Measurements from ENCODE around the gene MMP7. TPM values are rescaled to one million over a fixed set of nuclear protein-coding genes. Genes with fewer than 3 reads are reported as not detected.

The MMP7 gene
- total RNA-seq, 1 experiment from 2014 or later, result not detected

- H3K4me3 Mint-ChIP-seq (ENCODE audit: unreplicated experiment), result no peak overlapping the region
- peaks cover 12% of the 10 kb centered on the region for H3K4me1 Mint-ChIP-seq (ENCODE audit: insufficient read depth, unreplicated experiment)
- no peaks in the 10 kb centered on the region for H3K9me3 Mint-ChIP-seq (ENCODE audit: unreplicated experiment)
- H3K36me3 Mint-ChIP-seq (ENCODE audit: insufficient read depth, unreplicated experiment), result no peaks in the 10 kb centered on the region
- intact Hi-C loops (cut with micrococcal nuclease), result no loop called here
- CTCF ChIA-PET, result interaction anchor here (0.6 to 3.7 kb wide), 8 partner anchors 15 to 166 kb away, joined by 3 to 25 read pairs (median 8); no protein-coding TSS in a partner anchor
- no TSS peak for BruUV-seq (replicated peaks)
- DNase-seq (ENCODE audit: unreplicated experiment), result no peak
- TF ChIP-seq CTCF (IDR thresholded peaks at IDR 0.05; ENCODE audit: unreplicated experiment), result no peak
- no peak overlapping the region for H3K27ac Mint-ChIP-seq (ENCODE audit: low read depth, unreplicated experiment)
- no peaks in the 10 kb centered on the region for H3K27me3 Mint-ChIP-seq (ENCODE audit: insufficient read depth, unreplicated experiment)
- POLR2A ChIA-PET, result interaction anchor here (0.5 to 1.9 kb wide), 3 partner anchors 14 to 29 kb away, joined by 3 to 4 read pairs (median 3); no protein-coding TSS in a partner anchor
Measured at GRCh38 chr11:102499931-102500330, 30.6 kb downstream of the MMP7 start.

GRCh38 chr11:102499151-102499550, 31.4 kb downstream of the MMP7 start:
- Mint-ChIP-seq H3K27ac (ENCODE audit: low read depth, unreplicated experiment) (no peak overlapping the region), H3K4me3 (ENCODE audit: unreplicated experiment) (no peak overlapping the region), H3K4me1 (ENCODE audit: insufficient read depth, unreplicated experiment) (peaks cover 14% of the 10 kb centered on the region), H3K27me3 (ENCODE audit: insufficient read depth, unreplicated experiment) (no peaks in the 10 kb centered on the region), H3K36me3 (ENCODE audit: insufficient read depth, unreplicated experiment) (no peaks in the 10 kb centered on the region), H3K9me3 (ENCODE audit: unreplicated experiment) (no peaks in the 10 kb centered on the region)
- no peak for DNase-seq (ENCODE audit: unreplicated experiment)
- ChIA-PET POLR2A (interaction anchor here (0.5 to 1.3 kb wide), 3 partner anchors 16 to 112 kb away, joined by 3 read pairs; no protein-coding TSS in a partner anchor), CTCF (interaction anchor here (0.7 to 3.7 kb wide), 6 partner anchors 16 to 167 kb away, joined by 3 to 25 read pairs (median 9); no protein-coding TSS in a partner anchor)
- TF ChIP-seq CTCF (IDR thresholded peaks at IDR 0.05; ENCODE audit: unreplicated experiment), result no peak
- intact Hi-C loops (cut with micrococcal nuclease), result no loop called here
- no TSS peak for BruUV-seq (replicated peaks)

DNA sequence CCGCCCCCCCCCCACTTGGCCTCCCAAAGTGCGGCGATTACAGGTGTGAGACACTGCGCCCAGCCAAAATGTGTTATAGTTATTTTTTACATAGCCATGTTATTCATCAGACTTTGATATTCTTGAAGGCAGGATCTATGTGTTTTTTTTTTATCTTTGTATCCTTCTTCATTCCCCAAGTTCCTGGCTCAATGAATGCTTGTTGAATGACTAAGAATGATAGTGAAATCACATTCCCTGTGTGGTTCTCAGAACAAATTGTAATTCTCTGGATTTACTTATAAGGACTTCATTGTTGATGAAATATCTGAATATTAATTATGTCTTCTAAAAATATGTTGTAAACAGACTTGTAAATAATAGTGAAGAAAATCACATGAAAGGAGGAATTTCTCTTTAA, 33.5 kb downstream of the MMP7 start:
- Mint-ChIP-seq H3K36me3 (ENCODE audit: insufficient read depth, unreplicated experiment) (no peaks in the 10 kb centered on the region), H3K27ac (ENCODE audit: low read depth, unreplicated experiment) (no peak overlapping the region), H3K4me1 (ENCODE audit: insufficient read depth, unreplicated experiment) (peaks cover 17% of the 10 kb centered on the region), H3K4me3 (ENCODE audit: unreplicated experiment) (no peak overlapping the region), H3K9me3 (ENCODE audit: unreplicated experiment) (no peaks in the 10 kb centered on the region), H3K27me3 (ENCODE audit: insufficient read depth, unreplicated experiment) (no peaks in the 10 kb centered on the region)
- ChIA-PET POLR2A (interaction anchor here (0.9 to 1.5 kb wide), 2 partner anchors 37 to 45 kb away, joined by 4 to 6 read pairs; no protein-coding TSS in a partner anchor), CTCF (interaction anchor here (0.7 to 1.8 kb wide), 10 partner anchors 10 to 204 kb away, joined by 3 to 54 read pairs (median 6); partner anchors contain the start of gene MMP7)
- no TSS peak for BruUV-seq (replicated peaks)
- intact Hi-C loops (cut with micrococcal nuclease), result no loop called here
- no peak for TF ChIP-seq CTCF (IDR thresholded peaks at IDR 0.05; ENCODE audit: unreplicated experiment)
- DNase-seq (ENCODE audit: unreplicated experiment), result no peak

DNA sequence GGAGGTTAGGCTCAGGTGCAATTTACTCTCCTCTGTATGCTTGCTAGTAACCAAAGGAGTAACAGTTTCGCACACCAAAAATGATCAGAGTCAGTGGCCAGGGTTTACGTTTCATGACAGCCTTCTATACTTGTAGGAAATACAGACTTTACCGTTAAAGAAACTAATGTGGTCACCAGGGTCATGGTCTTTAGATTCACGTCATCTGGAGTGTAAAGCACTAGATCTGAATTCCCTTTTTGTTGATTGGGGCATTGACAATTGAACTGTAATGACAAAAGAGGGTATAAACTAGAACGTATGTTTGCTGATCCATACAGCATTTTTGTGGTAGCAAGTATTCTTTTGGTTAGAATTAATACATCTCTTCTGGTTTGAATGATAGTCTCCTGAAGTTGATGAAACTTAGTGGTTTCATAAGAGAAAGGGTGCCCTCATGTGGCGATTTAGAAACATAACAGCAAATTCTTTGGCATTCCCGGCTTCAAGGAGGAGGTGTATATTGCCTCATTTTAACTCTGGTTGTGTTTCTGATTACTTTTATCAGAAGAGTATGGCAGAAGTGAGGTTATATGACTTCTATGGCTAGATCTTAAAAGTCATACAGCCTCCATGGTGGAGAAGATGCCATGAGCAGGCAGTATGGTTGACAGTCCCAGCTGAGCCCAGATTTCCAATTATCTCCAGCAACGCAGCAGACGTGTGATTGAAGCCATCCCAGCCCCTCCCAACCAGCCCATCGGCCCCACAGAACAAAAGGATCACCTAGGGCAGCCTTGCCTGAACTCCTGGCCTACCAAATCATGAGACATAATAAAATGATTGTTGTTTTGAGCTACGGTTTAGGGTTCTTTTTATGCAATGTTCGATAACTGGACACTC, 35.1 kb downstream of the MMP7 start:
- POLR2A ChIA-PET, result interaction anchor here (0.5 to 1.5 kb wide), 11 partner anchors 18 to 189 kb away, joined by 3 to 6 read pairs (median 3); no protein-coding TSS in a partner anchor
- Mint-ChIP-seq H3K4me1 (ENCODE audit: insufficient read depth, unreplicated experiment) (peaks cover 17% of the 10 kb centered on the region), H3K4me3 (ENCODE audit: unreplicated experiment) (no peak overlapping the region), H3K36me3 (ENCODE audit: insufficient read depth, unreplicated experiment) (no peaks in the 10 kb centered on the region), H3K9me3 (ENCODE audit: unreplicated experiment) (no peaks in the 10 kb centered on the region), H3K27ac (ENCODE audit: low read depth, unreplicated experiment) (no peak overlapping the region), H3K27me3 (ENCODE audit: insufficient read depth, unreplicated experiment) (no peaks in the 10 kb centered on the region)
- intact Hi-C loops (cut with micrococcal nuclease), result loop anchor here (1.0 to 2.0 kb wide), 7 partner anchors 43 to 207 kb away; partner anchors contain the start of genes BIRC2 and TMEM123
- DNase-seq (ENCODE audit: unreplicated experiment), result peak; percentile 93
- CTCF ChIA-PET, result interaction anchor here (0.6 to 1.8 kb wide), 56 partner anchors 8 to 269 kb away, joined by 3 to 54 read pairs (median 4); partner anchors contain the start of gene MMP7
- no TSS peak for BruUV-seq (replicated peaks)
- TF ChIP-seq CTCF (IDR thresholded peaks at IDR 0.05; ENCODE audit: unreplicated experiment), result no peak

All from MCF 10A (cell line).